Neural cell (in vitro differentiated cells): ENCODE results near the gene RALGDS.
A peak's percentile ranks its signal among the peaks of the same experiment; 100 is the strongest.

ENCODE experiments used
- EZH2 ChIP-seq: fragments of 200-600, 300-800 bp; shearing (Covaris generic), sonication (generic); IDR thresholded peaks from 2 replicates; pipeline ENCODE4 v1.6.1; 2014; ENCODE audit warnings: antibody characterized with exemption, low read length, borderline replicate concordance, mild to moderate bottlenecking; ENCODE audit not compliant: insufficient read depth, poor library complexity, severe bottlenecking
- POLR2AphosphoS5 ChIP-seq: IDR thresholded peaks from 2 replicates; pipeline ENCODE4 v1.6.1; 2012
- RAD21 ChIP-seq: fragments of 450-650 bp; conservative IDR thresholded peaks from 2 replicates; pipeline ENCODE4 v1.6.1; 2014; ENCODE audit warnings: antibody characterized with exemption, mild to moderate bottlenecking, moderate library complexity
- SMC3 ChIP-seq: fragments of 450-650 bp; conservative IDR thresholded peaks from 2 replicates; pipeline ENCODE4 v1.6.1; 2014; ENCODE audit warnings: antibody characterized with exemption, mild to moderate bottlenecking, moderate library complexity; ENCODE audit not compliant: poor library complexity
- TF ChIP-seq, protein P1 (sequence below): fragments of 450-650 bp; IDR thresholded peaks from 2 replicates; pipeline ENCODE4 v1.5.1; 2014; ENCODE audit warnings: antibody characterized with exemption, mild to moderate bottlenecking, moderate library complexity; ENCODE audit not compliant: poor library complexity, severe bottlenecking
- TF ChIP-seq, protein P2 (sequence below): IDR thresholded peaks from 2 replicates; pipeline ENCODE4 v1.6.1; 2012; ENCODE audit warnings: borderline replicate concordance

DNA sequence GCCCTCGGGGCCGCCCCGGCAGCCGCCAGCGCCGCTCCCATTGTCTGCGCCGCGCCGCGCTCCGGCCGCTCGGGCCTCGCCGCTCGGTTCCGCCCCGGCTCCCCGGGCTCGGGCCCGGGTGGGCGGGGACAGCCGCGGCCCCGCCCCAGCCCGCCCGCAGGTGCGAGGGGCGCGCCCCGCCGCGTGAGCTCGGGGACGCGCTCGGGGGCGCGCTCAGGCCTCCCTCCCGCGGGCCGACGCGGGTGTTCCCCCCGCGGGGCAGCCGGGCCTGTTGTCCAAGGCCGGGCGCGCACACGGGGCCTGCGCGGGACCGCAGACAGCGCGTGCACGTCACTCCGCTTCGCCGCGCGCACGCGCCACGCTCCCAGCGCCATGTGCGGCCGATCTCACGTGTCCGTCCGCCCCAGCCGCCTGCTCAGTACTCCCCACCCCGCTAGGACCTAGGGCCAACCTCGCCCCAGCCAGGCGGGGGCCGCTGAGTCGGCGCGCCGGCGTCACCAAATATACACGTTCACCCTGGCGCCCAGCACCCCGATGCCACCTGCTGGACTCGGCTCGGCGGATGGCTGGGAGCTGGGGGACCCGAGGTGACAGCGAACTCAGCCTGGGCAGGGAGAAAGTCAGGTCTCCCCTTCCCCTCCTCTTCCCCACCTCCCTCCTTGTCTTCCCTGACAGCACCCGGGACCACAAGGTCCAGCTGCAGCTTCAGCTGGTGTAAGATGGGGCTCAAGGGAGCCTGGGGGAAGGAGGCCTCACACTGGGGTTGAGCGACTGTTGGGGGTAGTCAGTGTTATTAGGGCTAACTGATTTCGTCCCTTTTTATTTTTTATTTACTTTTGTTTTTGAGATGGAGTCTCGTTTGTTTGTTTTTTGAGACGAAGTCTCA lies 28.3 kb upstream of the RALGDS start:
- peak; percentile 58 for TF ChIP-seq POLR2AphosphoS5
- TF ChIP-seq, protein P1, sequence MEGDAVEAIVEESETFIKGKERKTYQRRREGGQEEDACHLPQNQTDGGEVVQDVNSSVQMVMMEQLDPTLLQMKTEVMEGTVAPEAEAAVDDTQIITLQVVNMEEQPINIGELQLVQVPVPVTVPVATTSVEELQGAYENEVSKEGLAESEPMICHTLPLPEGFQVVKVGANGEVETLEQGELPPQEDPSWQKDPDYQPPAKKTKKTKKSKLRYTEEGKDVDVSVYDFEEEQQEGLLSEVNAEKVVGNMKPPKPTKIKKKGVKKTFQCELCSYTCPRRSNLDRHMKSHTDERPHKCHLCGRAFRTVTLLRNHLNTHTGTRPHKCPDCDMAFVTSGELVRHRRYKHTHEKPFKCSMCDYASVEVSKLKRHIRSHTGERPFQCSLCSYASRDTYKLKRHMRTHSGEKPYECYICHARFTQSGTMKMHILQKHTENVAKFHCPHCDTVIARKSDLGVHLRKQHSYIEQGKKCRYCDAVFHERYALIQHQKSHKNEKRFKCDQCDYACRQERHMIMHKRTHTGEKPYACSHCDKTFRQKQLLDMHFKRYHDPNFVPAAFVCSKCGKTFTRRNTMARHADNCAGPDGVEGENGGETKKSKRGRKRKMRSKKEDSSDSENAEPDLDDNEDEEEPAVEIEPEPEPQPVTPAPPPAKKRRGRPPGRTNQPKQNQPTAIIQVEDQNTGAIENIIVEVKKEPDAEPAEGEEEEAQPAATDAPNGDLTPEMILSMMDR = peak; percentile 55
- TF ChIP-seq, protein P2, sequence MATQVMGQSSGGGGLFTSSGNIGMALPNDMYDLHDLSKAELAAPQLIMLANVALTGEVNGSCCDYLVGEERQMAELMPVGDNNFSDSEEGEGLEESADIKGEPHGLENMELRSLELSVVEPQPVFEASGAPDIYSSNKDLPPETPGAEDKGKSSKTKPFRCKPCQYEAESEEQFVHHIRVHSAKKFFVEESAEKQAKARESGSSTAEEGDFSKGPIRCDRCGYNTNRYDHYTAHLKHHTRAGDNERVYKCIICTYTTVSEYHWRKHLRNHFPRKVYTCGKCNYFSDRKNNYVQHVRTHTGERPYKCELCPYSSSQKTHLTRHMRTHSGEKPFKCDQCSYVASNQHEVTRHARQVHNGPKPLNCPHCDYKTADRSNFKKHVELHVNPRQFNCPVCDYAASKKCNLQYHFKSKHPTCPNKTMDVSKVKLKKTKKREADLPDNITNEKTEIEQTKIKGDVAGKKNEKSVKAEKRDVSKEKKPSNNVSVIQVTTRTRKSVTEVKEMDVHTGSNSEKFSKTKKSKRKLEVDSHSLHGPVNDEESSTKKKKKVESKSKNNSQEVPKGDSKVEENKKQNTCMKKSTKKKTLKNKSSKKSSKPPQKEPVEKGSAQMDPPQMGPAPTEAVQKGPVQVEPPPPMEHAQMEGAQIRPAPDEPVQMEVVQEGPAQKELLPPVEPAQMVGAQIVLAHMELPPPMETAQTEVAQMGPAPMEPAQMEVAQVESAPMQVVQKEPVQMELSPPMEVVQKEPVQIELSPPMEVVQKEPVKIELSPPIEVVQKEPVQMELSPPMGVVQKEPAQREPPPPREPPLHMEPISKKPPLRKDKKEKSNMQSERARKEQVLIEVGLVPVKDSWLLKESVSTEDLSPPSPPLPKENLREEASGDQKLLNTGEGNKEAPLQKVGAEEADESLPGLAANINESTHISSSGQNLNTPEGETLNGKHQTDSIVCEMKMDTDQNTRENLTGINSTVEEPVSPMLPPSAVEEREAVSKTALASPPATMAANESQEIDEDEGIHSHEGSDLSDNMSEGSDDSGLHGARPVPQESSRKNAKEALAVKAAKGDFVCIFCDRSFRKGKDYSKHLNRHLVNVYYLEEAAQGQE = no peak
- peak; percentile 40 for TF ChIP-seq SMC3
- no peak for TF ChIP-seq RAD21
- no peak for TF ChIP-seq EZH2
